ENCODE data around the gene TREX2. TPM values are rescaled to one million over a fixed set of nuclear protein-coding genes. Genes with fewer than 3 reads are reported as not detected.
A peak's percentile ranks its signal among the peaks of the same experiment; 100 is the strongest.

TREX2 gene
- polyA plus RNA-seq, 1 of the 3 experiments (the other 2 are of a cell fraction), result 0.76 TPM

GRCh38 chrX:153470411-153471363, 24.8 kb upstream of the TREX2 start, which contains the start of gene HAUS7:
Gene HAUS7, minus strand, starts transcription at chrX:153470576. Its CDS starts 19 bp downstream, at chrX:153470557.
- POLR2A ChIA-PET, result interaction anchor here (1.3 kb wide), 1 partner anchor 36 kb away, joined by 4 read pairs; no protein-coding TSS in a partner anchor
- H3K9me3 ChIP-seq, result no peaks in the 10 kb centered on the region
- H3K27me3 ChIP-seq (ENCODE audit: insufficient read depth), result no peaks in the 10 kb centered on the region
- H3K9me2 ChIP-seq, result no peaks in the 10 kb centered on the region
- DNase-seq, result peak; percentile 95
- H3K4me2 ChIP-seq, result peak within 1 kb of the TSS; percentile 76
- peaks cover 0 to 2% of the 10 kb centered on the region in 2 experiments for H3K36me3 ChIP-seq (replicated peaks in 1 of 2; ENCODE audit: control insufficient read depth in 1 of 2, insufficient read depth in 2 of 2, low read length in 1 of 2)
- no peak within 1 kb of the TSS for H2AFZ ChIP-seq (ENCODE audit: low read depth)
- peaks cover 11% of the 10 kb centered on the region for H3K79me2 ChIP-seq (ENCODE audit: insufficient read depth)
- H3K9ac ChIP-seq, result peak within 1 kb of the TSS; percentile 63; the same call in 1 of the 2 replicates
- peak within 1 kb of the TSS; percentile 65 to 73 for H3K4me3 ChIP-seq (ENCODE audit: low read depth in 2 of 2, low read length in 1 of 2)
- no peak for TF ChIP-seq RFX5 (IDR thresholded peaks at IDR 0.05; ENCODE audit: low read length)
- no peak for TF ChIP-seq USF1 (IDR thresholded peaks at IDR 0.05; ENCODE audit: borderline replicate concordance, low read depth)
- peak; percentile 95 for TF ChIP-seq PBX3 (IDR thresholded peaks at IDR 0.05)
- TF ChIP-seq IRF3 (IDR thresholded peaks at IDR 0.05; ENCODE audit: low read depth, low read length), result no peak
- no peak for TF ChIP-seq RXRA (IDR thresholded peaks at IDR 0.05; ENCODE audit: borderline replicate concordance, low read depth)
- TF ChIP-seq CTCF (IDR thresholded peaks at IDR 0.05), result peak; percentile 76
- TF ChIP-seq GATA2 (CRISPR knock-in tag; IDR thresholded peaks at IDR 0.05), result no peak
- peak; percentile 63; the same call in 1 of the 2 replicates for TF ChIP-seq YY1 (IDR thresholded peaks at IDR 0.05; ENCODE audit: low read depth)
- peak; percentile 83 for TF ChIP-seq RAD21 (IDR thresholded peaks at IDR 0.05; ENCODE audit: low read length)
- no peak for TF ChIP-seq ELF1 (IDR thresholded peaks at IDR 0.05)
- no peak for TF ChIP-seq JUND (IDR thresholded peaks at IDR 0.05)
- TF ChIP-seq TEAD4 (IDR thresholded peaks at IDR 0.05; ENCODE audit: borderline replicate concordance, insufficient read depth), result no peak
- TF ChIP-seq NRF1 (IDR thresholded peaks at IDR 0.05; ENCODE audit: low read depth, low read length), result peak; percentile 51
- TF ChIP-seq GABPA (IDR thresholded peaks at IDR 0.05; ENCODE audit: low read depth), result no peak
- TF ChIP-seq MXI1 (IDR thresholded peaks at IDR 0.05; ENCODE audit: low read depth, low read length), result 0 out of 2 replicates have a peak, but pooled peaks have one; percentile 48
- TF ChIP-seq SMC3 (IDR thresholded peaks at IDR 0.05; ENCODE audit: low read depth, low read length), result peak; percentile 92
- TF ChIP-seq FOSL2 (IDR thresholded peaks at IDR 0.05; ENCODE audit: borderline replicate concordance, low read depth), result no peak
- TF ChIP-seq MEF2A (IDR thresholded peaks at IDR 0.05; ENCODE audit: borderline replicate concordance, low read depth), result no peak
- no peak for TF ChIP-seq CHD2 (IDR thresholded peaks at IDR 0.05; ENCODE audit: low read length, partially characterized antibody)
- WGBS (ENCODE audit: low lambda C conversion rate), result 53% methylated on average over 31 of the region's 70 CpGs
- H4K20me1 ChIP-seq (ENCODE audit: insufficient read depth), result no peaks in the 10 kb centered on the region
- CTCF ChIA-PET, result interaction anchor here (0.6 to 11.6 kb wide), 32 partner anchors 9 to 529 kb away, joined by 3 to 203 read pairs (median 6); partner anchors contain the start of genes BGN, SLC6A8 and TREX2
- H3K4me1 ChIP-seq (ENCODE audit: control insufficient read depth in 1 of 2, insufficient read depth in 2 of 2, low read depth in 1 of 2, low read length in 1 of 2), result peaks cover 0 to 16% of the 10 kb centered on the region in 2 experiments; a peak in 1 of 4 replicates
- H3F3A ChIP-seq (replicated peaks; ENCODE audit: insufficient read depth), result no peaks in the 10 kb centered on the region
- H3K27ac ChIP-seq (ENCODE audit: low read depth in 2 of 2, low read length in 1 of 2), result peak within 1 kb of the TSS in 1 of 2 experiments; percentile 24; a peak in 2 of 4 replicates
